Subcutaneous adipose tissue (tissue), 4 donors: ENCODE measurements around the gene TNFRSF8. TPM values are rescaled to one million over a fixed set of nuclear protein-coding genes. Genes with fewer than 3 reads are reported as not detected.

ENCODE experiments used
- CTCF ChIP-seq: fragments of 450-650 bp; IDR thresholded peaks from one replicate; pipeline ENCODE4 v1.5.1; 2016; ENCODE audit warnings: low read depth, mild to moderate bottlenecking, control low read depth, antibody characterized with exemption, moderate library complexity
- total RNA-seq, 4 donors: library from RNA; depleted of rRNA; stranded (reverse); fragments of >200 nt; gene quantifications; one replicate each; pipeline ENCODE4 v1.1.0, GENCODE V29; 2016

TNFRSF8 gene
- total RNA-seq, 4 donors from 2014 or later = 1.5 to 7.2 (median 2.9) TPM

GRCh38 chr1:12183095-12183794 lies 120.1 kb downstream of the TNFRSF8 start:
- TF ChIP-seq CTCF = no peak

GRCh38 chr1:12184008-12184681 lies 121.0 kb downstream of the TNFRSF8 start:
- TF ChIP-seq CTCF = no peak

- no peak for TF ChIP-seq CTCF
Observed at GRCh38 chr1:12185036-12185917, 122.2 kb downstream of the TNFRSF8 start.

- no peak for TF ChIP-seq CTCF
Observed at GRCh38 chr1:12185918-12186678, 123.0 kb downstream of the TNFRSF8 start.

GRCh38 chr1:12186679-12186985 lies 123.5 kb downstream of the TNFRSF8 start:
- TF ChIP-seq CTCF = no peak

GRCh38 chr1:12188115-12188514 lies 125.0 kb downstream of the TNFRSF8 start:
- TF ChIP-seq CTCF = no peak
